Mammary epithelial cell (primary cell): ENCODE data around the gene KIAA1958.

ENCODE experiments used
- EZH2 ChIP-seq: IDR thresholded peaks from 2 replicates; pipeline ENCODE4 v1.6.1; 2012; ENCODE audit warnings: low read length, inconsistent platforms, borderline replicate concordance
- TF ChIP-seq, protein P1 (sequence below), 2 donors: IDR thresholded peaks in 1 of 2; conservative IDR thresholded peaks in 1 of 2; 2 replicates each; pipeline ENCODE4 v1.5.1; 2011 to 2012; ENCODE audit warnings: inconsistent platforms in 2 of 2, low read length in 2 of 2, mild to moderate bottlenecking in 2 of 2, control low read depth in 1 of 2, low read depth in 1 of 2; ENCODE audit not compliant: insufficient read depth in 1 of 2; ENCODE audit errors: extremely low read depth in 1 of 2

DNA sequence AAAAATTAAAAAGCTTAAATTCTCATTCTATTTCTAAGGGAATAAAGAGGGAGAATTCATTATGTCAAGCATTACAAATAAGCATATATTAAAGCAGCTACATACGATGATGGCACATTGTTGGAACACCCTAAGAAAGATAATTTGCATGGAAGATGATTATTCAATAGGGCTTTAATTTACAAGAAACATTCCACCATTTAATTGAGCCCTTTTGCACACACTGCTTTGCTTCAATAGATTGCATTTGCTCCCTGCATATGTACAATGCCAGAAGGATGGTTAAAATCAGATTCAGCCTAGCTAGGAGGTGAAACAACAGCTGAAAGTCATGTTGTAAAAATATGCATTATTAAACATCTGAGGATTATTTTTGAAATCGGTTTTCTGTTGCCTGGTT lies 21.8 kb downstream of the KIAA1958 start:
- no peak for TF ChIP-seq EZH2
- TF ChIP-seq, protein P1, sequence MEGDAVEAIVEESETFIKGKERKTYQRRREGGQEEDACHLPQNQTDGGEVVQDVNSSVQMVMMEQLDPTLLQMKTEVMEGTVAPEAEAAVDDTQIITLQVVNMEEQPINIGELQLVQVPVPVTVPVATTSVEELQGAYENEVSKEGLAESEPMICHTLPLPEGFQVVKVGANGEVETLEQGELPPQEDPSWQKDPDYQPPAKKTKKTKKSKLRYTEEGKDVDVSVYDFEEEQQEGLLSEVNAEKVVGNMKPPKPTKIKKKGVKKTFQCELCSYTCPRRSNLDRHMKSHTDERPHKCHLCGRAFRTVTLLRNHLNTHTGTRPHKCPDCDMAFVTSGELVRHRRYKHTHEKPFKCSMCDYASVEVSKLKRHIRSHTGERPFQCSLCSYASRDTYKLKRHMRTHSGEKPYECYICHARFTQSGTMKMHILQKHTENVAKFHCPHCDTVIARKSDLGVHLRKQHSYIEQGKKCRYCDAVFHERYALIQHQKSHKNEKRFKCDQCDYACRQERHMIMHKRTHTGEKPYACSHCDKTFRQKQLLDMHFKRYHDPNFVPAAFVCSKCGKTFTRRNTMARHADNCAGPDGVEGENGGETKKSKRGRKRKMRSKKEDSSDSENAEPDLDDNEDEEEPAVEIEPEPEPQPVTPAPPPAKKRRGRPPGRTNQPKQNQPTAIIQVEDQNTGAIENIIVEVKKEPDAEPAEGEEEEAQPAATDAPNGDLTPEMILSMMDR (conservative IDR thresholded peaks at IDR 0.05 in 1 of 2, IDR thresholded peaks at IDR 0.05 in 1 of 2; ENCODE audit: extremely low read depth in 1 of 2, insufficient read depth in 1 of 2, low read depth in 1 of 2, low read length in 2 of 2) = no peak
